HG03108 (cell line): Measurements from ENCODE around the gene PCNX1.
"Not testable (repeated sequence)": the region's sequence is repeated elsewhere in the genome, so short reads cannot be mapped to it uniquely, and the experiment has no call there.

Experiments
- ATAC-seq: cut with Tn5 transposase; IDR thresholded peaks from one replicate; pipeline ENCODE4 v1.9.1; 2021; ENCODE audit warnings: moderate library complexity; ENCODE audit not compliant: unreplicated experiment

Gene PCNX1

DNA sequence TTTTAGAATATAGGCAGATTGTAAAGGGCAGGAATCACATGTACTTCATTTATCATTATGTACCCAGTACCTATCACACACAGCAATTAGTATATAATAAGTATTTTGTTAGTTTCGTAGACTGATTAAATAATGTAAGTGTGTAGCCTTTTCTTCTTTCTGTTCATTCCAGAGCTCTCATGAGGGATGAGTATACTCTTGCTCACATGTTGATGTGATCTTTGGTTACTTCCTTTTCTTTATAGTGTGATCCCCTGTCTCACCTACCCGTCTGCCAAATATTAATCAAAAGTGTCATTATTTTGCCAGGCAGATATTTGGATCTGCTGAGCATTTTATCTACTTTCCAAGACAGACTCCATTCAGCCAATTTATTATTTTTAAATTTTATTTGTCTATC, 156.1 kb downstream of the PCNX1 start:
- no peak for ATAC-seq

GRCh38 chr14:71064747-71065146, 157.5 kb downstream of the PCNX1 start:
- not testable (repeated sequence) for ATAC-seq

- no peak for ATAC-seq
Measured at GRCh38 chr14:71070169-71070568, 162.9 kb downstream of the PCNX1 start.

- no peak for ATAC-seq
Measured at GRCh38 chr14:71071042-71071441, 163.8 kb downstream of the PCNX1 start.

- no peak for ATAC-seq
Measured at GRCh38 chr14:71076462-71077092, 169.3 kb downstream of the PCNX1 start.

DNA sequence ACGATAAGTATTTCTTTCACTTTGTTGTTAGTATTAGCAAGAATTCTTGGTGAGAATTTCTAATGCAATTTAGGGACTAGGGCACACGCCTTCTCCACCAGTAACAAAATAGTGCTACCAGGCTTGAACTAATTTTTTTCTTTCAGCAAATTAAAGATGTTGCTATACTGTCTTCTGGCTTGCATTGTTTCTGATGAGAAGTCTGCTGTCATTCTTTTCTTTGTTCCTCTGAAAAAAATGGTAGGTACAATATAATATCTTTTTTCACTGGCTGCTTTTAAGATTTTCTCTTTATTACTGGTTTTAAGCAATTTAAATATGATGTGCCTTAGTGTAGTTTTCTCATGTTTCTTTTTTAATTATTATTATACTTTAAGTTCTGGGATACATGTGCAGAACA, 171.2 kb downstream of the PCNX1 start:
- no peak for ATAC-seq

DNA sequence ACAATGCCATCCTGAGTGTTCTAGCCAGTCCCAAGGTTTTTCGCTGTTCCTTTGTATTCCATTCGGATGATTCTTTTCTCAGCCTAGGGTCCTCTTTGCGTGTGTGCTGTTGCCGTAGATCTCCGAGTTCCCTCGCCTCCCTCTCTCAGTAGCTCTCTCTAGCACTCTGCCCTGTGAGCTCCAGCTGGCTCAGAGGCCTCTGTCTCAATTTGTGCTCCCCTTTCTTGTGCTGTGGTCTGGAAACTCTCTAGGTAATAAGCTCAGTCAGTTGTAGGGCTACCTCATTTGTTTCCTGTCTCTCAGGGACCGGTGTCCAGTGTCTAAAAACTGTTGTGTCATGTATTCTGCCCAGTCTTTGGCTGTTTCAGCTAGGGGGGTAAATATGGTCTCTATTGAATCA, 179.3 kb downstream of the PCNX1 start:
- ATAC-seq = no peak

GRCh38 chr14:71089971-71090370, 182.7 kb downstream of the PCNX1 start:
- no peak for ATAC-seq

DNA sequence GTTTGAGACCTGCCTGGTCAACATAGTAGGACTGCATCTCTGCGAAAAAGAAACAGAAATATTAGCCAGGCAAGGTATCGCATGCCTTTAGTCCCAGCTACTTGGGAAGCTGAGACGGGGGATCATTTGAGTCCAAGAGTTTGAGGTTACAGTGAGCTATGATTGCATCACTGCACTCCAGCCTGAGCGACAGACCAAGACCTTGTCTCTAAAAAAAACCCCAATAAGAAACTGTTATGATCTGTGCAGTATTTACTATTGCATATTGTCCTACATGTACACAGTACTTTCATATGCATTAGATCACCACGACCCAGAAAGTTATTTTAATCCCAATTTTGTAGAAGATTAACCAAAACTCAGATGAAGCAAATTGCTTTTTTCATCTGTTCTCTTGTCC, 187.5 kb downstream of the PCNX1 start:
- ATAC-seq = no peak

DNA sequence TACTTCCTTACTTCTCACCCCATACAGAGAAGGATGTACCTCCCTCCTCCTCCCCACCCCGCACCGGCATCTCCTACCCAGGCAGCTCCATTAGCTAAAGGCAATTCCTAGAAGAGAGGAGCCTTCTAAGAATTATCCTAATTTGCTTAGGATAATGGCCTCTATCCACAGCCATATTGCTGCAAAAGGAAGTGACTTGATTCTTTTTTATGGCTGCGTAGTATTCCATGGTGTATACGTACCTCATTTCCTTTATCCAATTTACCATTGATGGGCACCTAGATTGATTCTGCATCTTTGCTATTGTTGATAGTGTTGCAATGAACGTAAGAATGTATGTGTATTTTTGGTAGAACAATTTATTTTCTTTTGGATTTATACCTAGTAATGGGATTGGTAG, 189.7 kb downstream of the PCNX1 start:
- ATAC-seq = no peak

DNA sequence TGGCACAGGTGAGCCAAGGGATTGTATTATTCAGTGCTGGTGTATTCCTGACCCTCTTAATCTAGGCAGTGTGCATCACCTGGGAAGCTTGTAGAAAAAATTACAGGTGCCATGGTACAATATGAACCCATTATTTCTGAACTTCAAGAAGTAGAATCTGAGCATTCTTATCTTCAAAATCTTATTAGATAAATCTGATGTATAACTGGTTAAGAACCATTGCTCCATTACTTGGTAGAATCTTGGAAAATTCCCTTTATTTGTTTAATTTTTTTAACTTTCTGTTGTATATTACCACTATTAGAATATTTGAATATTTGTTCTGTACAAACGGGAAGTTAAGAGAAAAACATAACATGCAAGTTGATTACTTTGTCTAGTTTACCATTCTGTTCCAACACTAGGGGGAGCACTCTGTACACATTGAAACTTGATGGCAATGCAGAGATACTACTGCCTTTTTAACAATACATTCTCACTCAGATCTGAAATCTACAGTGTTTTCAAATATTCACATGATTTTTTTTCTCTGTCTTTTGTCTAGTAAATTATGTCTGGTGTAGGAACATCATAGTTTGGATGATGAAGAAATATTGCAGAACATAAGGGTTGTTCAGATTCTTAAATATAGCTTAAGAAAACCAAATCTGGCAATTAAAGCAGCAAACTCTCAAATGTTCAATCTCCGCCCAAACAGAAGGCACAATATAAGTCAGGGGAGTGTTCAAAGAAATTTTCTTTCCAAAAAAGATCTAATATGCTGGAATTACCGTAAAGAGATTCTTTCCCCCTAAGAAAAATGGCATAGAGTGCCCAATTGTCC, 196.6 kb downstream of the PCNX1 start:
- no peak for ATAC-seq

GRCh38 chr14:71105177-71105576, 197.9 kb downstream of the PCNX1 start:
- no peak for ATAC-seq

GRCh38 chr14:71107921-71108320, 200.7 kb downstream of the PCNX1 start:
- no peak for ATAC-seq

GRCh38 chr14:71108398-71109119, 201.3 kb downstream of the PCNX1 start:
- ATAC-seq = no peak

DNA sequence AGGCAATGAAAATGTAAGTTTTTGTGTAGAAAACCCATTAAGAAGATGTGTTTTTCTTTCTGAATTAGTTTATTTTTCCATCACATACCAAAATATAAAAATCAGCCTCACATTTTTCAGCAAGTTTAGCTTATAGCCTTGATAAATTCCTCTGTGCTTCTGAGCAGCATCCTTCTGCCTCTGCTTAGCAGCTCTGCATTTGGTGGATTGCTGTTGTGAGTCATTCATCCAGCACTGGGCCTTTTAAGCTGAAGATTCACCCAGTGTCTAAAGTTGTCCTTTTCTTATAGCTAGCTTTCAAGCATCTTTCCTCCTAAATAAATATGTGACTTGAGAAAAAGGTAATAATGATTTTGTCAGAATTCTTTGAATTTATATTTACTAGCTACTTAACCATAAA, 206.1 kb downstream of the PCNX1 start:
- ATAC-seq = no peak

DNA sequence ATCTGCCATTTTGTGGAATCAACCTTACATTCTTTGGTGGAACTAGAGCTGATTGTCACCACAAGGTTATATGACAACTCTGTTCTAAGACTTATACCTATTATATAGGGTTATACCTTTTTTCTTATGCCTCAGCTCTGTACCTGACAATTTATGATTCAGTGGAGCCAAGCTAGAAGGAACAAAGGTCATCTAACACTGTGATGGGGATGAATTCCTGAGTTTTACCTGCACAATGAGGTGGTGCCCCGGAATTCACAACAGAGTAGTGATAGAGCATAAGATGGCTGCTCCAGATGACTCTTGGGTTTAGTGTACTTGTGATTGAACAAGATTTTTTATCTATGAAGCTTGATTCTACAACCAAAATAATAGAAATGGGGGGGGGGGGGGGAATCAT, 207.3 kb downstream of the PCNX1 start:
- no peak for ATAC-seq

- no peak for ATAC-seq
Measured at GRCh38 chr14:71115306-71115705, 208.0 kb downstream of the PCNX1 start.

GRCh38 chr14:71115821-71116567, 208.7 kb downstream of the PCNX1 start:
- no peak for ATAC-seq

GRCh38 chr14:71116568-71117122, 209.4 kb downstream of the PCNX1 start:
- no peak for ATAC-seq

DNA sequence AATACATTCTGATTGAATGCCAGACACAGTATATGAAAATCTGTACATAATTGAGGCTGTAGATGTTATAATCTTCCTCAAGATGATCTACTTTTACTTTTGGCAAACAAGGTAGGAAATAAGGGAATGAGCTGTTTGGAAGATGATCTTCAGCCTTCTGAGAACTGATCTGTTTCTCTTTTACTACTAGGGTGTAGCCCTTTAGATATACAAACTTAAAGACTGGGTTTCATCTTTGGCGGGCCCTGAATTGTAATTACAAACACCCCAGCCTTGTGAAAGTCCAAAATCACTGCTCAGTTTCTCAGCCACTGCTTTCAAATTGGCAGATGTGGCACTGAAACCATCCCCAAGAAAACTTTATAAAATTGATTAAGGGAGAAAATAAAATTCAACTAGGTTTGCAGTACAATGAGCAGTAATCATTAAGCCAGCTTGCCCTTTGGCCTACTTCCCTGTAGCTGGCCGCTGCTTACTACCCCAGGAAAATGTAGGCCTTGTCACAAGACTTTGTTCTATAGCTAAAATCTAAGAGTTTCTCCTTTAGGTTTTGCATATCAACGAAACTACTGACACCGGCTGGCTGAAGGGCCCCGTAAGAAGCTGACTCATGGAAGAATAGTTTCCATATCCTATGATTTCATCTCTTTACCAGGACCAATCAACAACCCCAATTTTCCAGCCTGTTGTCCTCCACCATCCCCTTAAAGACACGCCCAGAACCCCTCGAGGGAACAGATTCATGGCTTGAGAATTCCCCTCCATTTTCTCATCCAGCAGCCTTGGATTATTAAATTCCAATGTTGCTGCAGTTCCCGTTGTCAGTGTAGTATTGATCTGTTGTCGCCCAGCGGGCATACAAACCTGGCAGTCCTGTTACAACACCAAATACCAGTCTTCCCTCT, 210.8 kb downstream of the PCNX1 start:
- ATAC-seq = no peak
